ENCODE results near the gene DPP10.

DNA sequence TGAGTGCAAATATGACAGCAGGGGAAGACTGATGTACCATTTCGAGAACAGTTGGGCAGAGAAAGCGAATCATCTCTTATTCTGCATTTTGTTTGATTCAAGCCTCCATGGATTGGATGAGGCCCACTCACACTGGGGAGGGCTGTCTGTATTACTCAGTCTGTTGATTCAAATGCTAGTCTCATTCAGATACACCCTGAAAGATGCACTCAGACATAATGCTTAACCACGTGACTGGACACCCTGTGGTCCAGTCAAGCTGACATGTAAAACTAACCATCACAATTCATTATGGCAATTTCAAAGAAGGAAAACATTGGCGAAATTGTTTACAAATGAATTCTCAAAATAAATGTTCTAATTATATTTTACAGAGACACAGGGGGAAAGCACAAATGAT, 1210.2 kb downstream of the DPP10 start:
- TF ChIP-seq, protein P1, sequence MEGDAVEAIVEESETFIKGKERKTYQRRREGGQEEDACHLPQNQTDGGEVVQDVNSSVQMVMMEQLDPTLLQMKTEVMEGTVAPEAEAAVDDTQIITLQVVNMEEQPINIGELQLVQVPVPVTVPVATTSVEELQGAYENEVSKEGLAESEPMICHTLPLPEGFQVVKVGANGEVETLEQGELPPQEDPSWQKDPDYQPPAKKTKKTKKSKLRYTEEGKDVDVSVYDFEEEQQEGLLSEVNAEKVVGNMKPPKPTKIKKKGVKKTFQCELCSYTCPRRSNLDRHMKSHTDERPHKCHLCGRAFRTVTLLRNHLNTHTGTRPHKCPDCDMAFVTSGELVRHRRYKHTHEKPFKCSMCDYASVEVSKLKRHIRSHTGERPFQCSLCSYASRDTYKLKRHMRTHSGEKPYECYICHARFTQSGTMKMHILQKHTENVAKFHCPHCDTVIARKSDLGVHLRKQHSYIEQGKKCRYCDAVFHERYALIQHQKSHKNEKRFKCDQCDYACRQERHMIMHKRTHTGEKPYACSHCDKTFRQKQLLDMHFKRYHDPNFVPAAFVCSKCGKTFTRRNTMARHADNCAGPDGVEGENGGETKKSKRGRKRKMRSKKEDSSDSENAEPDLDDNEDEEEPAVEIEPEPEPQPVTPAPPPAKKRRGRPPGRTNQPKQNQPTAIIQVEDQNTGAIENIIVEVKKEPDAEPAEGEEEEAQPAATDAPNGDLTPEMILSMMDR (IDR thresholded peaks at IDR 0.05 in 8 of 11, conservative IDR thresholded peaks at IDR 0.05 in 3 of 11): no peak
- no peak for TF ChIP-seq POLR2AphosphoS5 (IDR thresholded peaks at IDR 0.05)
